Activated naive CD4-positive, alpha-beta T cell treated with anti-CD3 and anti-CD28 coated beads for 36 hours (primary cell): ENCODE measurements around the gene RFPL3. TPM values are rescaled to one million over a fixed set of nuclear protein-coding genes. Genes with fewer than 3 reads are reported as not detected.
A peak's percentile ranks its signal among the peaks of the same experiment; 100 is the strongest.

Source experiments
- CTCF ChIA-PET: fragments of 350-600 bp; sonication (Branson Sonifier 250); formaldehyde crosslinking; loops from one replicate; lab custom pipeline; 2021; ENCODE audit warnings: antibody characterized with exemption; lab: Charles Lee
- DNase-seq: peaks from one replicate; pipeline ENCODE4 v3.0.0-alpha.2; 2020
- H3K27ac Mint-ChIP-seq: one replicate; pipeline ENCODE4 v1.8.0; 2021; ENCODE audit warnings: mild to moderate bottlenecking, mixed read lengths
- H3K27me3 Mint-ChIP-seq: one replicate; pipeline ENCODE4 v1.8.0; 2021; ENCODE audit warnings: low read depth, mixed read lengths
- H3K36me3 Mint-ChIP-seq: one replicate; pipeline ENCODE4 v1.8.0; 2021; ENCODE audit warnings: low read depth, mixed read lengths
- H3K4me1 Mint-ChIP-seq: one replicate; pipeline ENCODE4 v1.8.0; 2021; ENCODE audit warnings: low read depth, mixed read lengths
- H3K4me3 Mint-ChIP-seq: one replicate; pipeline ENCODE4 v1.8.0; 2021; ENCODE audit warnings: mild to moderate bottlenecking, moderate library complexity, mixed read lengths
- H3K9me3 Mint-ChIP-seq: one replicate; pipeline ENCODE4 v1.8.0; 2021; ENCODE audit warnings: mixed read lengths
- intact Hi-C: fragments of 100-400 bp; cut with micrococcal nuclease; formaldehyde crosslinking; loops from one replicate; pipeline ENCODE4 v1.15.1; 2023
- total RNA-seq, 2 experiments: library from RNA; stranded (reverse); gene quantifications; one replicate each; pipeline ENCODE4 v1.2.3, GENCODE V29; 2021

RFPL3 gene
- total RNA-seq, 2 experiments from 2014 or later, result not detected

DNA sequence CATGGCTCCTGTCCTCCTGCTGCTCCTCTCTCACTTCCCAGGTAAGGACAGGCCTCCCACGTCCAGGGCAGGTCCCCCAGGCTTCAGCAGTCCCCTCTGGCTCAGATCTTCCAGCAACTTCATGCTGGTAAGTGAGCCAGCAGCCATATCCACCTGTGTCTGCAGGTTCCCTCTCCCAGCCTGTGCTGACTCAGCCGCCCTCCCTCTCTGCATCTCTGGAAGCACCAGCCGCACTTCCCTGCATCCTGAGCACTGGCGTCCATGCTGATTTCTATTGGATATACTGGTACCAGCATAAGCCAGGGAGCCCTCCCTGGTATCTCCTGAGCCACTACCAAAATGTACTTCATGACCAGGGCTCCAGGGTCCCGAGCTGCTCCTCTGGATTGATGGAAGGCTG, 19.0 kb downstream of the RFPL3 start:
- Mint-ChIP-seq H3K36me3 (peaks cover 4% of the 10 kb centered on the region), H3K4me1 (no peaks in the 10 kb centered on the region), H3K9me3 (no peaks in the 10 kb centered on the region), H3K27me3 (no peaks in the 10 kb centered on the region), H3K4me3 (no peak overlapping the region), H3K27ac (no peak overlapping the region)
- DNase-seq, result no peak
- intact Hi-C loops, result no loop called here
- CTCF ChIA-PET, result no interaction called here

DNA sequence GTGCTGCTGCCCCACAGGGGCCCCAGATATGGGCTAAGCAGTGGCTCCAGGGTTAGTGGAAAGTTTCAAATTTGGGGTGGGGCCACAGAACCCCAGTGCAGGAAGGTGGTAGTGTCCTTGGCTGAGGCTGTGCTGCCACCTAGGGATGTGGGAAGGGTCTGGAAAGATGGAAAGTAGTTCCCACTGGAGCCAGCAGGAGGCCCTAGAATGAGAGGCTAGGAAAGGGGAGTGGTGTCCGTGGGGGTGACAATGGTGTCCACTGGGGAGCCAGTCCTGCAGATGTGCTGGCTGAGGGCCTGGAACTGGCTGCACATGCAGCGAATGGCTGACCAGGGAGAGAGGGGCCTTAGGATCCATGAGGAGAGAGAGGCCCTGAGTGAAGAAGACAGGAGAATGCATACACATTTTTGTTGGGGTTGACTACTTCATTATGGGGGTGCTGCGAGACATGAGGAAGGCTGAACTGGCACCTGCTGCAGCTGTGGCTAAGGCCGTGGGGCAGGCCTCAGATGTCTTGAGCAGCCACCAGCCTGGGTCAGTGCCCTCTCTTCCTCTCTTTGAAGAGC, 21.1 kb downstream of the RFPL3 start:
- Mint-ChIP-seq H3K9me3 (no peaks in the 10 kb centered on the region), H3K4me1 (no peaks in the 10 kb centered on the region), H3K27me3 (no peaks in the 10 kb centered on the region), H3K36me3 (peaks cover 4% of the 10 kb centered on the region), H3K4me3 (no peak overlapping the region), H3K27ac (no peak overlapping the region)
- intact Hi-C loops, result no loop called here
- peak; percentile 51 for DNase-seq
- CTCF ChIA-PET, result interaction anchor here (0.5 kb wide), 1 partner anchor 280 kb away, joined by 4 read pairs; no protein-coding TSS in a partner anchor

DNA sequence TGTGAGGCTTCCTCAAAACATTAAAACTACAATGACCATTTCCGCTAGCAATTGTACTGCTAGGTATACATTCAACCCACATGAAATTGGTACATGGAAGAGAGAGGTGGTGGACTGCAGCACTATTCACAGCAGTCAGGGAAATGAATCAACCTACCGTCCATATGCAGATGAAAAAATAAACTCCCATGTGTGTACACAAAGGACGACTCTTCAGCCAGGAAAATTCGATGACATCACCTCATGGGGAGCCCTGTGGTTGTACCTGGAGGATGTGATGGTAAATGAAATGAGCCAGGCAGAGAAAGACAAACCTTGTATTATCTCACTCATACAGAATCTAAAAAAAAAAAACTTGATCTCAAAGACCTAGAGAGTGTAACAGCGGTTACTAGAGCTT, 23.3 kb downstream of the RFPL3 start:
- Mint-ChIP-seq H3K4me1 (no peaks in the 10 kb centered on the region), H3K27me3 (no peaks in the 10 kb centered on the region)
- CTCF ChIA-PET, result no interaction called here

DNA sequence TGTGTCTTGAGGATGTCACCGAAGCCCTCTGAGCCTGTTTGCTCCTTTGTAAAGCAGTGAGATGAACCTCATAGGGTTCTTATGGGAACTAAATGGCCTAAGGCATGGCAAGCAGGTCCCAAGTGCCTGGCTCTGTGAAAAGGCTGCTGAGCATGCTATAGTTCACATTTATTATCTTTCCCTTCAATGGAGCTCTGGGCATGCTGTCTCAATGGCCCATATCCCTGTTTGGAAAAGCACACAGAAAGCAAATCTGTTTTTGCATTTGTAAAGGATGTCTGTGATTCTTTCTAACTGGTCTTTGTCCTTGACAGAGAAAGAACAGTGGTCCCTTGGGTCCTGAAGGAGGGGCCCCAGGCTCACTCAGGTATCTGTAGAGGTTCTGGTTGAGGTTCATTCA, 28.0 kb downstream of the RFPL3 start:
- H3K4me1 Mint-ChIP-seq, result no peaks in the 10 kb centered on the region
- intact Hi-C loops, result no loop called here
- H3K27ac Mint-ChIP-seq, result no peak overlapping the region
- no peak for DNase-seq
- H3K27me3 Mint-ChIP-seq, result no peaks in the 10 kb centered on the region
- no peaks in the 10 kb centered on the region for H3K9me3 Mint-ChIP-seq
- peaks cover 24% of the 10 kb centered on the region for H3K36me3 Mint-ChIP-seq
- CTCF ChIA-PET, result no interaction called here
- H3K4me3 Mint-ChIP-seq, result no peak overlapping the region

More for the DNA sequence above, 23.3 kb downstream of the RFPL3 start:
- Mint-ChIP-seq H3K4me3 (no peak overlapping the region), H3K9me3 (no peaks in the 10 kb centered on the region), H3K36me3 (peaks cover 8% of the 10 kb centered on the region), H3K27ac (no peak overlapping the region)
- DNase-seq, result no peak
- intact Hi-C loops, result no loop called here

DNA sequence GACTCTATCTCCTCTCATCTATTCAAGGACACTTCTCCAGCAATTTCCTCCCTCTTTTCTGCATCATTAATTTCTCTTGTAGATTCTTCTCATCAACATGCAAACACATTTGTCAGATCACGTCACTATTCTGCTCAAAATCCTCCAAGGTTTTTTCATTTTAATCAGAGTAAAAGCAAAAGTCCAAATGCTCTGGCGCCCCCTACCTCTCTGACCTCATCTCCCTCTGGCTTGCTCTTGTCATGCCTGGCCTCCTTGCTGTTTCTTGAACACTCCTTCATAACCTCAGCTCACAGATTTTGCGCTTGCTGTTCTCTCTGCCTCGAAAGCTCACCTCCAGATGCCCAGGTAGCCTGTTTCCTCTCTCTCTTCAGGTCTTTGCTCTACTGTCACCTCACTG, 32.0 kb downstream of the RFPL3 start:
- Mint-ChIP-seq H3K9me3 (no peaks in the 10 kb centered on the region), H3K4me1 (no peaks in the 10 kb centered on the region), H3K36me3 (peaks cover 46% of the 10 kb centered on the region), H3K27ac (no peak overlapping the region), H3K4me3 (no peak overlapping the region), H3K27me3 (no peaks in the 10 kb centered on the region)
- intact Hi-C loops, result no loop called here
- CTCF ChIA-PET, result interaction anchor here (1.2 to 1.4 kb wide), 3 partner anchors 10 to 54 kb away, joined by 3 read pairs; no protein-coding TSS in a partner anchor
- DNase-seq, result peak; percentile 38

DNA sequence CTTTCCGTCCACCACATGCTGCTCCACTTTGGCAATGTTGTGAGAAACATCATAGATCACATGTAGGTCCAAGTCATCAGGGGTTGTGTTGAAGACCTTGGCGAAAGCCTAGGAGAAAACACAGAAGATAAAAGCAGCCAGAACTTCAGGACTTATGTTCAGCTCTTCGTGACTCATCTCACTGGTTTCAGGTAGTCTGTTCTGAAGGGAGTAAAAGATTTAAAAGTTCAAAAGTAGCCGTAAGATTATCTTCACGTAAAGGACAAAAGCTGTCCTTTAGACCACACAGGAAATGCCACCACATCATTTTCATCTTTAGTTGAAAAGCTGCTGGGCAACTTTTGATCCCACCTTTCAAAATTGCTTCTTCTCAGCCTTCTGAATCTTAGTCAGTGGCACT, 37.4 kb downstream of the RFPL3 start:
- CTCF ChIA-PET, result no interaction called here
- H3K27me3 Mint-ChIP-seq, result no peaks in the 10 kb centered on the region
- intact Hi-C loops, result no loop called here

DNA sequence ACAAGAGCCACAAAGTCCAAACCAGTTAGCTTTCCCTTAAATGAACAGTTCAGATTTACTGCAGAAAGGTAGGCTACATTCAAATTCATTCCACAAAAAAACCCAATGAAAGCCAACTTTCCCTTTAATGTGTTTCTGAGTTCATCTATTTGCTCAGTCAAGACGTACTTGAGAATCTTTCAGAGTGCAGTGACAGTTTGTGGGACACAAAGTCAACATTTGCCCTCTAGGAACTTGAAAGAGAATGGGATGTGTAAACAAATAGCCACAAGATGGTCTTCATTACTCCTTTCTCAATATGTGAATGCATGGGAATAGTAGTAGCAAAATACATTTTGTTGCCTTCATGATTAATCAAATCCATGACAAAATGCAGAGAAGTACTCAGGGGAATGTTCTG, 38.6 kb downstream of the RFPL3 start:
- Mint-ChIP-seq H3K4me1 (peaks cover 7% of the 10 kb centered on the region), H3K27me3 (no peaks in the 10 kb centered on the region), H3K4me3 (no peak overlapping the region), H3K9me3 (no peaks in the 10 kb centered on the region), H3K27ac (no peak overlapping the region), H3K36me3 (peaks cover 53% of the 10 kb centered on the region)
- CTCF ChIA-PET, result no interaction called here
- DNase-seq, result no peak
- intact Hi-C loops, result no loop called here

More for the DNA sequence above, 37.4 kb downstream of the RFPL3 start:
- H3K36me3 Mint-ChIP-seq, result peaks cover 48% of the 10 kb centered on the region
- H3K27ac Mint-ChIP-seq, result peak overlapping the region; percentile 67
- DNase-seq, result no peak
- H3K4me3 Mint-ChIP-seq, result no peak overlapping the region
- peaks cover 7% of the 10 kb centered on the region for H3K4me1 Mint-ChIP-seq
- H3K9me3 Mint-ChIP-seq, result no peaks in the 10 kb centered on the region

DNA sequence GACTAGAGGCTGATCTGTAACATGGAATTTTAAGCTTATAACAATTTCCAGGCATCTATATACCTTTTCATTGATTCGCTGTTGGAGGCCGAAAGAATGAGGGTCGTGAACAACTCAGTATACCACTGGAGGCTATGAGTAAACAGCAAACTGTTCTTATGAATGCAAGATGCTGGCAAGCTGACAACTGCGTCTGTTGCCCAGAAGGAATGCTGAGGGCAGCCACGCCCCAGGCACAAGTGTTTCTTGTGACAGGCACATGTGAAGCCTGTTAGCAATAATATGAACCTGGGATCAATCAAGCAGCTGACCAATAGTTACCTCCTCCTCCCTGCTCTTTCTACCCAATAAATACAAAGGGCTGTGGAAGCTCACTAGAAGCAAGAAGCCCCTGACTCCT, 39.1 kb downstream of the RFPL3 start:
- no peak for DNase-seq
- Mint-ChIP-seq H3K27me3 (no peaks in the 10 kb centered on the region), H3K27ac (no peak overlapping the region), H3K9me3 (no peaks in the 10 kb centered on the region), H3K36me3 (peaks cover 54% of the 10 kb centered on the region), H3K4me1 (peaks cover 7% of the 10 kb centered on the region), H3K4me3 (no peak overlapping the region)
- intact Hi-C loops, result no loop called here
- CTCF ChIA-PET, result no interaction called here

DNA sequence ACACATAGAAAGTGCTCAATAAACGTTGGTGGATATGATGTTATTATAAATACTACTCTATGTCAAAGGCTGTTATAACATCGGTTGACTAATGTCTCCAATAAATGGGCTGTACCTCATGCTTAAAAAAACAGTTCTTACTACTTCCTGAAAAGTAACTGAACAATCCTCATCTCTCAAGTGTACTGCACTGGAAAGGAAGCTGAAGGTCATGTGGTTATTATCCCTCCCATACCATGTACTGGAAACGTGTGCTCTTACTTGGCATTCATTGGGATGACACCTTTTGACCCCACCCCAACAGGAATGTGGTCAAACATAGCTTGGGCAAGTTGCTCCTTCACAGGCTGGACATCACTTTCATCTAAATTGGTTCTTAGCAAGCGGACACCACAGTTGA, 43.8 kb downstream of the RFPL3 start:
- DNase-seq, result no peak
- no peaks in the 10 kb centered on the region for H3K9me3 Mint-ChIP-seq
- intact Hi-C loops, result no loop called here
- CTCF ChIA-PET, result interaction anchor here (1.1 kb wide), 1 partner anchor 12 kb away, joined by 3 read pairs; no protein-coding TSS in a partner anchor
- no peaks in the 10 kb centered on the region for H3K27me3 Mint-ChIP-seq
- peaks cover 34% of the 10 kb centered on the region for H3K36me3 Mint-ChIP-seq
- H3K4me1 Mint-ChIP-seq, result no peaks in the 10 kb centered on the region
- H3K4me3 Mint-ChIP-seq, result no peak overlapping the region
- H3K27ac Mint-ChIP-seq, result no peak overlapping the region

DNA sequence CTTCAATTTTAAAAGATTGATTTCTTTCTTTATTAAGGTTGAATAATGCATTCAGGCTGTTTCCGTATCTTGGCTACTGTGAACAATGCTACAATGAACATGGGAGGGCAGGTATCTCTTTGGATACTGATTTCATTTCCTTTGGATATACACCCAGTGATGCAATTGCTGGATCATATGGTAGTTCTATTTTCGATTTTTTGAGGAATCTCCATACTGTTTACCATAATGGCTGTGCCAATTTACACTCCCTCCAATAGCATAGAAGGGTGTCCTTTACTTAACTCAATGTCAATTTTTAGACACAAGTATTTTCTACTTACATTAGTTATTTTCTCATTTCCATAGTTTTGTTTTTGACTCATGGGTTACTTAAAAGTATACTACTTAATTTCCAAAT, 46.4 kb downstream of the RFPL3 start:
- peaks cover 18% of the 10 kb centered on the region for H3K4me1 Mint-ChIP-seq
- intact Hi-C loops, result no loop called here
- no peaks in the 10 kb centered on the region for H3K9me3 Mint-ChIP-seq
- no peak overlapping the region for H3K27ac Mint-ChIP-seq
- no peaks in the 10 kb centered on the region for H3K27me3 Mint-ChIP-seq
- H3K4me3 Mint-ChIP-seq, result no peak overlapping the region
- H3K36me3 Mint-ChIP-seq, result peaks cover 43% of the 10 kb centered on the region
- no peak for DNase-seq
- CTCF ChIA-PET, result no interaction called here

DNA sequence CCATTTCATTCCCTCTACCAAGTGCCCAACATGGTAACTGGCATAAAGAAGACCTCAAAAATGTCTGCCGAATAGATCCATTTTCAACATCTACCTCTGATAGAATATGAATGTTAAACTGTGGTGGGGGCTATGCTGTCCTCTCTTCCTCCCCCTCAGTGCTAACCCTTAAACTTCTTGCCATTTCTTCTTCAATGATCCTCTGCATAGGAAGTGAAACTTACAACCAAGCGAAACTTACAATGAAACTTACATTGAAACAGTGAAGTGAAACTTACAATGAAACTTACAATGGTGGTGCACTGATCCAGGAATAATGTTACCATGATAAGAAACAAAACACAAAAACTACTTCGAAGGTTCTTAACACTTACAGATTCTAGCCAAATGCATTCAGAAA, 49.6 kb downstream of the RFPL3 start:
- Mint-ChIP-seq H3K27me3 (no peaks in the 10 kb centered on the region), H3K4me3 (no peak overlapping the region), H3K4me1 (peaks cover 39% of the 10 kb centered on the region), H3K36me3 (peaks cover 33% of the 10 kb centered on the region), H3K27ac (peak overlapping the region; percentile 12), H3K9me3 (no peaks in the 10 kb centered on the region)
- CTCF ChIA-PET, result no interaction called here
- DNase-seq, result no peak
- intact Hi-C loops, result no loop called here

DNA sequence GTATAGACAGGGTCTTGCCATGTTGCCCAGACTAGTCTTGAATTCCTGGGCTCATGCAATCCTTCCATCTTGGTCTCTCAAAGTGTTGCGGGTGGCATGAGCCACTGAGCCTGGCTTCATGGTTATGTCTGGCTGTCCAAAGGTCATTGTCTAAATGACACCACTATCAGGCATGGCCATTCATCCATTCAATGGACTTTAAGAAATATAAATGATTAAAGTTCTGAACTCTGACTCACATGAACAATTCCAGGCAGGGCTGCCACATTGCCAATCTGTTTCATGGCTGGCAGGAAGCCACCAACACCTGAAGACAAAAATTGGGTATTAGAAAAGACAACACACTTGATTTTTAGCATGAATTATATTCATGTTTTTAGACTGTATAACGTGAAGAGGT, 50.3 kb downstream of the RFPL3 start:
- DNase-seq, result no peak
- CTCF ChIA-PET, result no interaction called here
- intact Hi-C loops, result no loop called here
- Mint-ChIP-seq H3K4me3 (no peak overlapping the region), H3K27ac (peak overlapping the region; percentile 50), H3K9me3 (no peaks in the 10 kb centered on the region), H3K27me3 (no peaks in the 10 kb centered on the region), H3K36me3 (peaks cover 33% of the 10 kb centered on the region), H3K4me1 (peaks cover 46% of the 10 kb centered on the region)

DNA sequence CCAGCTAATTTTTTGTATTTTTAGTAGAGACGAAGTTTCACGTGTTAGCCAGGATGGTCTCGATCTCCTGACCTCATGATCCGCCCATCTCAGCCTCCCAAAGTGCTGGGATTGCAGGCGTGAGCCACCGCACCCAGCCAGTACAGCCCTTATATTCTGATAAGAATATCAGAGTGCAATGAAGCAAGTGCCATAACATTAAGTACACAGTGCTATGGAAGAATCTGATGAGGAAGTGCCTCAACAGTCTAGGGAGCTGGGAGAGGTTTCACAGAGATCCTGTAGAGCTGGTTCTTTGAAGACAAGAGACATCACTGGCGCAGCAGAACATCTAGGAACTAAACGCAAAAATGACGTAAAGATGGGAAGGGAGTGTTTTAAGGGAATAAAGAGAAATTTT, 52.3 kb downstream of the RFPL3 start:
- peaks cover 48% of the 10 kb centered on the region for H3K4me1 Mint-ChIP-seq
- CTCF ChIA-PET, result interaction anchor here (0.7 to 6.8 kb wide), 2 partner anchors 18 to 64 kb away, joined by 3 to 41 read pairs; partner anchors contain the start of gene FBXO7

More for the DNA sequence above, 52.3 kb downstream of the RFPL3 start:
- intact Hi-C loops, result loop anchor here (5.0 kb wide), 1 partner anchor 748 kb away; the partner anchor contains the start of gene PISD
- DNase-seq, result no peak
- H3K9me3 Mint-ChIP-seq, result no peaks in the 10 kb centered on the region
- peaks cover 31% of the 10 kb centered on the region for H3K36me3 Mint-ChIP-seq
- no peak overlapping the region for H3K4me3 Mint-ChIP-seq
- H3K27ac Mint-ChIP-seq, result no peak overlapping the region
- no peaks in the 10 kb centered on the region for H3K27me3 Mint-ChIP-seq
